ENCODE results near the gene ATP13A3.

DNA sequence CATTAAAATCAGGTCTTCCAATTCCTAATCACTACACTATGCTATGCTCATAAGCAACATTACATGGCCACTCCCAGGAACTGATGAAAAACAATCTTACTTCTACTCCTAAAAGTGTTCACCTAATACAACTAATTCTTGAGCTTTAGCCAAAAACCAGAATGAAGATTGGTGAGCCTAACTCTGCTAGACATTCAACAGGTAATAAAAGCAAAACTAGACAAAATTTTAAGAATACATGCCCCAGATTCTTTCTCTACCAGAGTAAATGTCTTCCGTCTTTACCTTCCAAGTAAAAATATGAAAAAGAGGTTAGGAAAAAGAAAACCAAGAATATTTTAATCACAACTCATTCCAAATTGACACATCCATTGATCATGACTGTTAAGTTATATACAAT is 31.3 kb downstream of the ATP13A3 start:
- TF ChIP-seq GATA2 (IDR thresholded peaks at IDR 0.05; ENCODE audit: low read depth, low read length) (no peak), GATA3 (IDR thresholded peaks at IDR 0.05; ENCODE audit: low read depth, low read length) (no peak)

Measured in SH-SY5Y (cell line).